Aortic smooth muscle cell (primary cell): ENCODE data around the gene IVD. TPM values are rescaled to one million over a fixed set of nuclear protein-coding genes. Genes with fewer than 3 reads are reported as not detected.

Experiments
- total RNA-seq: library from RNA; depleted of rRNA; stranded (reverse); fragments of >200 nt; gene quantifications from 2 replicates; pipeline ENCODE4 v1.2.3, GENCODE V29; 2014

IVD gene
- total RNA-seq = 46.0 and 53.8 TPM in 2 replicates

DNA sequence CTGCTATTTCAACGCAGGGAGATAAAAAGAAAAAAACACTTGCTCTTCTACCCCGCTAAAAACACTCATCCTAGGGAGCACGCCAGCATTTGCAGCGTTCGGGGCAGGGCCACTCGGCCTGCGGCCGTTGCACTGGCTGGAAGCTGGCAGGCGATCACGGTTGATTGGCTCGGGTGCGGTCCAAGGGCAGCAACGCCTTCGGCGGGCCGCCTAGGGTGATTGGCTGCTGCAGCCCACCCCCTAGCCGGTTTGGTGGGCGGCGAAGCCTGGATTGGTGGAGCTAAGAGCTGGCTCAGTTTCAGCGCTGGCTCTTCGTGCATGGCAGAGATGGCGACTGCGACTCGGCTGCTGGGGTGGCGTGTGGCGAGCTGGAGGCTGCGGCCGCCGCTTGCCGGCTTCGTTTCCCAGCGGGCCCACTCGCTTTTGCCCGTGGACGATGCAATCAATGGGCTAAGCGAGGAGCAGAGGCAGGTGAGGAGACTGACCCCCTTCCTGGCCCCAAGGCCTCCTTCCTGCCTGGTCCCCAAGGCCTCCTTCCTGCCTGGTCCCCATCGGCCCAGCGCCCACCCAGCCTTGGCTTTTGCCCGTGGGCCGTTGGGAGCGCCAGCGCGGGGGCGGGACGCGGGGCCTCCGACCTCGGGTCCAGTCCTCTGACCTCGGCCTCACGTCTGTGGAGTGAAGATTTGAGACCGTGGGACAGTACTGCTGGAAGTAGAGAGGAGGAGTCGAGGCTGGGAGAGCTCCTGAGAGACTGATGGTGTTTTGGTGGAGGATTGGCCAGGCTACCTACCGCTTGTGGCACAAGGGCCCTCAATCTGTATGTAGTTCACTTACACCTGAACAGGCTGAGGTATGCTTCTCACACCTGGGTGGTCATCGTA is at the start of gene IVD:
TSS of gene IVD (plus strand) at position 295 of the 881 bp plus-strand sequence. CDS start at position 328, 33 bp downstream.

DNA sequence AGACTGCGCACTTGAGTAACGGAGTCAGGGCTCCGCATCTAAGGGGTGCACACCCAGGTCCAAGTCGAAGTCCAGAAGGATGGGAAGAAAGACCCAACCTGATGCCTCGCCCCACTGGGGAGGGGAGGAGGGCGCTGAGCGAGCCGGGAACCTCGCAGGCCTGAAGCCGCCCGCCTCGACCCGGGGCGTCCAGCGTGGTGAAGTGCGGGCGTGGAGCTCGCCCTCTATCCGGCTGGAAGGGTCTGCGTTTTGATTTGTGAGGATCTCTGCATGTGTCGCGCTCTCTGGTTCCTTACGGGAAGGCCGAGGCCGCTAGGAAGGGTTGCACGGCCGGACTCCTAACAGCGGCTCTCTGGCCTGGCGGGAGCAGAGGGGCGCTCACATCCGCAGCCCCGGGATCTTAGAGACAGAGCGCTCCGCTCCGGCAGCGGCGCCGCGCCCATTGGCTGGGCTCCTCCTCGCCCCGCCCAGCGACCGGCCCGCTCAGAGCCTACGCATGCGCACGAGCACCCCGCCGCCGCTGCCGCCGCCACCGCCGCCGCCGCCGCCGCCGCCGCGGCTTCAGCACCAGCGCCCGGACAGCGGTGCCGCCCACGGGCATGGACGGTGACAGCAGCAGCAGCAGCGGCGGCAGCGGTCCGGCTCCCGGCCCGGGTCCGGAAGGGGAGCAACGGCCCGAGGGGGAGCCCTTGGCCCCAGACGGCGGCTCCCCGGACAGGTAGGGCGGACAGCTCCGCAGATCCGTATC is 47.7 kb upstream of the IVD start, which contains the start of gene DISP2:
TSS of gene DISP2 (plus strand) at position 497 of the 748 bp plus-strand sequence. CDS start at position 600, 103 bp downstream.

DNA sequence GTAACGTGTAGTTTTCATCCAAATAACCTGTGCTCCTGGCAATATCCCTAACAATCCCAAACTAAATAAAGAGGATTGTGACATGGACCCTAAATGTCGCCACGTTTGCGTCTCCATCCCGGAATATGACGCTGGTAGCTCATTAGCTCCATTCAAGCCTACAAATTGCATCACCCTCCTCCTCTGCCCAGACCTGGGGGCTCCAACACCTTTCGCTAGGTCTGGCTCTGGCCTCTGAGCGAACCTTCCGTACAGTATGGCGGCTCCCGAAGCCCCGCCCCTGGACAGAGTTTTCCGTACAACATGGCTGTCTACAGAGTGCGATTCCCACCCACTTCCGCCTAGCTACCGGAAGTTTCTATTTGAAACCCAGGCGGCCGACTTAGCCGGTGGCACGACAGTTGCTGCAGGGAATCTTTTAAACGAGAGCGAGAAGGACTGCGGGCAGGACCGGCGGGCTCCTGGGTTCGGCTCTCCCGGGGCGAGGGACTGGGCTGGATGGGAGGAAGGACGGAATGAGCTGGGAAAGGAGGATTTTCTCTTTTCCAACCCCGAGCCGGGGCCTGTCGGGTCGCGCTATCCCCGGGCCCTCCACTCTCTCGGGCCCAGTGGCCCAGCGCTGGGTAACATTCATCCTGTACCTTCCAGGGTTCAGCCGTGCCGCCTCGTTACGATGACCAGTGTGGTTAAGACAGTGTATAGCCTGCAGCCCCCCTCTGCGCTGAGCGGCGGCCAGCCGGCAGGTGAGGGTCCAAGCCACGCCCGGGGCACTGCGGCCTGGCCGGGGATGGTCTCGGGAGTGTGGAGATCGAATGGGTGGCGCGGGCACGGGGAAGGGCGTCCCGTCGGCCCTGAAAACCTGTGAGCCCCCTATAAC is 22.8 kb upstream of the IVD start, which contains the start of gene KNSTRN:
TSS of gene KNSTRN (plus strand) at position 142 of the 877 bp plus-strand sequence. CDS start at position 257, 115 bp downstream.

DNA sequence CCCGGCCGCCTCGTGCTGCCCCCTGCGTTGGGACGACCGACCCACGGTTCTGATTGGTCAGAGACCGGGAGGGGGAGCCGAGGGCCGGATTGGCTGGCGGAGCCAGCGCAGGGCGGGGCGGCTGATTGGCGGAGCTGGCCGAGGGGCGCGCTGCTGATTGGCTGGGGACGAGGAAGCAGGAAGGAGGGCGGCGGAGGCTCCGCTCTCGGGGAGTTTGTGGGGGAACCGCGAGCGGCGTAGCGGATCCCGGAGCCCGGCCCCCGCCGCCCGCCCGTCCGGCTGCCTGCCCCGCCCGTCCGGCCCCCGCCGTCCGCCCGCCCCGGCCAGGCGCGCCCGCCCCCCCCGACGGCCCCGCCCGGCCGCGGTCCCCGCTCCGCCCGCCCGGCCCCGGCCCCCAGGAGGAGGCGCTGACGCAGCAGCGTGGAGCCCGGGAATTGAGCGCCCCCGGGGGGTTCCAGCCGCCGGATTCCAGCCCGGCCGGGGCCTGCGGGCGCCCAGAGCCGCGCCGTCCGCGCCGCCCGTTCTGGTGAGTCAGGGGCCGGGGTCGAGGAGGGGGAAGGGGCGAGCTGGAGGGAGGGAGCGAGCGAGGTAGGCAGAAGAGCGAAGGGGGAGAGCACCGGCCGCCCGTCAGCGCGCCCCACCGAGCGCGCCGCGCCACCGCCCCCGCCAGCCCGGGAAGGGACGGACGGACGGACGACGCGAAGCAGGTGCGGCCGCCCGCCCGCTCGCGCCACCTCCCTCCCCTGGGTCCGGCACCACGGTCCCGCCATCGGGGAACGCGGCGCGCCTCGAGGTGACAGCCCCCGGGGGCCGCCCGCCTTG is 35.4 kb downstream of the IVD start, which contains the start of gene BAHD1:
TSS of gene BAHD1 (plus strand) at position 211 of the 822 bp plus-strand sequence. CDS start 17,512 bp downstream, outside the sequence.

DNA sequence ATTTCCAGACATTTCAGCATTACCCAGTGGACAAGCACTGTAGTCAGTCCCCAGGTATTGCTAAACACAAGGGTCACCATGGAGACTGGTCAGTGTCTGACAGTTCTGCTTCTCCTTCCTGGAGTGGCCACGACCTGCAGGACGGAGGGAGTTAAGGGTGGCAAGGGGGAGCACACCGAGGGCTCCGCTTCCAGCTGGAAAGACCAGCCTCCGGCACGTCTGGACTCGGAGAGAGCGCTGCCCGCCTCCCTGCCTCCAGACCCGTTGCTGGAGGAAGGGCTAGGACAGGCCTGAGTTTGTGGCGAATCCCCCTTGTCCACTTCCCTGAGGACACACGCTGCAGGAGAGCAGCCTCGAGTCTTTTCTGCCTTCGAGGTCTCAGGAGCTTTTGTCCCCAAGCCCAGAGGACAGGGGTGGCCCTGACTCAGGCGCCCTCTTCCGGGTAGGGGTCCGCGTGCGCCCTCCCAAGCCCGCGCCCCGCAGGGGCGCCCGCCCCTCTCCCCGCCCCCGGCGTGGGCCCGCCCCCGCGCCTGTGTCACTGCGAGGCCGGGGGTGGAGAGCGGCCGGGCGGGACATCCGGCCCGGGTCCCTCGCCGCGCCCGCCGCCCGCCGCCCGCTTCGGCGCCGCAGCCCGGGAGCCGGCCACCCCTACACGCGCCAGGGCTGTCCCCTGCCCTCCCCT is 65.0 kb downstream of the IVD start, which contains the start of gene CHST14:
TSS of gene CHST14 (plus strand) at position 562 of the 682 bp plus-strand sequence. CDS start 230 bp downstream, outside the sequence.

Other genes with a start within 250 kb of the IVD start
- 13.2 and 21.9 TPM in 2 replicates for gene BUB1B, start 244.7 kb upstream of the IVD start, total RNA-seq
- 0.13 TPM in 1 of 2 replicates, not detected in the other for gene PAK6, start 166.7 kb upstream of the IVD start, total RNA-seq
- not detected in 2 replicates for gene ANKRD63, start 122.7 kb upstream of the IVD start, total RNA-seq
- 0.19 and 0.53 TPM in 2 replicates for gene PLCB2, start 97.9 kb upstream of the IVD start, total RNA-seq
- 33.8 and 36.3 TPM in 2 replicates for gene INAFM2, start 82.1 kb upstream of the IVD start, total RNA-seq
- 102 and 109 TPM in 2 replicates for gene CCDC9B, start 64.9 kb upstream of the IVD start, total RNA-seq
- gene PHGR1, start 54.8 kb upstream of the IVD start, total RNA-seq = not detected in 2 replicates
- gene DISP2, start 47.6 kb upstream of the IVD start, total RNA-seq = 0.13 and 0.25 TPM in 2 replicates
- gene KNSTRN, start 23.1 kb upstream of the IVD start, total RNA-seq = 29.3 and 50.5 TPM in 2 replicates
- gene BAHD1, start 35.2 kb downstream of the IVD start, total RNA-seq = 5.4 and 7.0 TPM in 2 replicates
- 6.1 and 8.6 TPM in 2 replicates for gene CHST14, start 65.2 kb downstream of the IVD start, total RNA-seq
- gene CCDC32, start 159.2 kb downstream of the IVD start, total RNA-seq = 10.5 and 17.3 TPM in 2 replicates
- gene RPUSD2, start 163.5 kb downstream of the IVD start, total RNA-seq = 8.9 and 12.6 TPM in 2 replicates
- gene KNL1, start 188.5 kb downstream of the IVD start, total RNA-seq = 10.8 and 15.3 TPM in 2 replicates